HepG2 (cell line): ENCODE data around the gene CTNNBL1. TPM values are rescaled to one million over a fixed set of nuclear protein-coding genes. Genes with fewer than 3 reads are reported as not detected.

Source experiments
- ATAC-seq: fragments of 200-7000 bp; cut with Tn5 transposase; 3 replicates; pipeline ENCODE4 v1.9.1; 2020; ENCODE audit warnings: mild to moderate bottlenecking, moderate library complexity
- BruUV-seq: library from RNA; stranded (reverse); fragments of 400-500 nt; replicated peaks from 2 replicates; lab custom pipeline; 2021; lab: Mats Ljungman, UMichigan
- CTCF ChIA-PET: fragments of 300-600 bp; formaldehyde crosslinking; extraction: SDS; loops from one replicate; lab custom pipeline; 2021; ENCODE audit warnings: low total read pairs, inconsistent platforms, low intra/inter-chr PET ratio; lab: Yijun Ruan, JAX
- POLR2A ChIA-PET: fragments of 350-600 bp; sonication (Branson Sonifier 250); formaldehyde crosslinking; loops from one replicate; lab custom pipeline; 2020; ENCODE audit warnings: antibody characterized with exemption, inconsistent platforms; lab: Yijun Ruan, JAX
- DNase-seq: peaks from one replicate; pipeline ENCODE4 v3.0.0-alpha.2; 2015; ENCODE audit warnings: low spot score
- FAIRE-seq: peaks from 3 replicates; lab custom pipeline; 2011; peaks lifted over from hg19 to GRCh38; lab: Jason Lieb, UNC
- H2AFZ ChIP-seq: one replicate; pipeline ENCODE4 v1.6.1; 2011; ENCODE audit warnings: low read length, inconsistent platforms
- H3K27ac ChIP-seq: fragments of 300-600 bp; 3 replicates; pipeline ENCODE4 v1.8.0; 2011; ENCODE audit warnings: mixed run types, mild to moderate bottlenecking, mixed read lengths, low read length, inconsistent platforms; ENCODE audit not compliant: insufficient read depth; ENCODE audit errors: extremely low read length
- H3K27me3 ChIP-seq, 2 experiments: fragments of 200-600 bp in 1 of 2; 2 replicates in 1 of 2; 3 replicates in 1 of 2; pipeline versions ENCODE4 v1.6.0 to v1.8.0; 2011; ENCODE audit warnings: low read length in 2 of 2, mild to moderate bottlenecking in 2 of 2, moderate library complexity in 2 of 2, inconsistent platforms in 1 of 2; ENCODE audit not compliant: insufficient read depth in 2 of 2, control insufficient read depth in 1 of 2
- H3K36me3 ChIP-seq, 2 experiments: fragments of 200-600 bp in 1 of 2; replicated peaks in 1 of 2; 2 replicates in 1 of 2; 3 replicates in 1 of 2; pipeline versions ENCODE4 v1.5.1 to v1.8.0; 2011; ENCODE audit warnings: low read length in 2 of 2, inconsistent platforms in 1 of 2; ENCODE audit not compliant: insufficient read depth in 2 of 2, control insufficient read depth in 1 of 2
- H3K4me1 ChIP-seq: 2 replicates; pipeline ENCODE4 v1.5.1; 2012; ENCODE audit warnings: low read length, inconsistent platforms; ENCODE audit not compliant: insufficient read depth
- H3K4me2 ChIP-seq: 2 replicates; pipeline ENCODE4 v1.6.0; 2011; ENCODE audit warnings: low read depth, low read length, inconsistent platforms
- H3K4me3 ChIP-seq, 3 experiments: fragments of 200-600 bp in 1 of 3; sonication (generic), shearing (Covaris generic) in 1 of 3; replicated peaks in 1 of 3; 2 replicates each; pipeline ENCODE4 v1.5.1; 2011 to 2016; ENCODE audit warnings: low read length in 3 of 3, inconsistent platforms in 2 of 3, low read depth in 2 of 3, mild to moderate bottlenecking in 2 of 3, control low read depth in 1 of 3, mixed read lengths in 1 of 3; ENCODE audit not compliant: insufficient read depth in 1 of 3
- H3K79me2 ChIP-seq: one replicate; pipeline ENCODE4 v1.6.1; 2011; ENCODE audit warnings: low read length, inconsistent platforms; ENCODE audit not compliant: insufficient read depth
- H3K9ac ChIP-seq: 2 replicates; pipeline ENCODE4 v1.6.0; 2011; ENCODE audit warnings: mild to moderate bottlenecking, low read depth, low read length, inconsistent platforms; ENCODE audit not compliant: insufficient read depth
- H3K9me3 ChIP-seq: 2 replicates; pipeline ENCODE4 v1.5.1; 2012; ENCODE audit warnings: mild to moderate bottlenecking, low read length
- H4K20me1 ChIP-seq: 2 replicates; pipeline ENCODE4 v1.6.0; 2011; ENCODE audit warnings: inconsistent platforms, mild to moderate bottlenecking, low read length, moderate library complexity; ENCODE audit not compliant: insufficient read depth
- ARNT ChIP-seq: fragments of 450-650 bp; IDR thresholded peaks from 2 replicates; pipeline ENCODE4 v1.6.1; 2017
- BATF2 ChIP-seq: sonication (generic); formaldehyde crosslinking; IDR thresholded peaks from 2 replicates; pipeline ENCODE4 v1.8.0; 2022; ENCODE audit warnings: mild to moderate bottlenecking, missing genetic modification reagents, moderate library complexity
- CENPX ChIP-seq: sonication (generic); formaldehyde crosslinking; IDR thresholded peaks from 2 replicates; pipeline ENCODE4 v1.9.0; 2021; ENCODE audit warnings: mild to moderate bottlenecking, missing genetic modification reagents, moderate library complexity
- FOXC1 ChIP-seq: sonication (generic); formaldehyde crosslinking; IDR thresholded peaks from 2 replicates; pipeline ENCODE4 v1.8.0; 2022; ENCODE audit warnings: mild to moderate bottlenecking, missing genetic modification reagents, borderline replicate concordance
- GABPB1 ChIP-seq: IDR thresholded peaks from 2 replicates; pipeline ENCODE4 v1.6.1; 2016; ENCODE audit warnings: mild to moderate bottlenecking, missing genetic modification reagents, moderate library complexity, missing compliant biosample characterization
- NCOA2 ChIP-seq: sonication (generic); formaldehyde crosslinking; IDR thresholded peaks from 2 replicates; pipeline ENCODE4 v1.8.0; 2022; ENCODE audit warnings: inconsistent platforms
- PITX1 ChIP-seq: sonication (generic); formaldehyde crosslinking; IDR thresholded peaks from 2 replicates; pipeline ENCODE4 v1.5.1; 2020; ENCODE audit warnings: mild to moderate bottlenecking, missing genetic modification reagents
- PRDM10 ChIP-seq: sonication (generic); formaldehyde crosslinking; IDR thresholded peaks from 2 replicates; pipeline ENCODE4 v1.4.0; 2020; ENCODE audit warnings: low read depth, missing genetic modification reagents
- RAD51 ChIP-seq: fragments of 450-650 bp; IDR thresholded peaks from 2 replicates; pipeline ENCODE4 v1.6.1; 2016; ENCODE audit warnings: borderline replicate concordance
- TCF7 ChIP-seq: sonication (generic); IDR thresholded peaks from 2 replicates; pipeline ENCODE4 v1.6.1; 2016; ENCODE audit warnings: antibody characterized with exemption, low read depth
- ZGPAT ChIP-seq: IDR thresholded peaks from 2 replicates; pipeline ENCODE4 v1.6.1; 2016; ENCODE audit warnings: mild to moderate bottlenecking
- ZNF234 ChIP-seq: sonication (generic); formaldehyde crosslinking; conservative IDR thresholded peaks from 2 replicates; pipeline ENCODE4 v1.5.1; 2020; ENCODE audit warnings: mild to moderate bottlenecking, missing genetic modification reagents
- ZNF468 ChIP-seq: sonication (generic); formaldehyde crosslinking; IDR thresholded peaks from 2 replicates; pipeline ENCODE4 v1.8.0; 2022; ENCODE audit warnings: mild to moderate bottlenecking, moderate library complexity, missing genetic modification reagents
- ZNF510 ChIP-seq: sonication (generic); formaldehyde crosslinking; IDR thresholded peaks from 2 replicates; pipeline ENCODE4 v1.4.0; 2020; ENCODE audit warnings: low read depth, mild to moderate bottlenecking, missing genetic modification reagents
- ZNF558 ChIP-seq: sonication (generic); formaldehyde crosslinking; IDR thresholded peaks from 2 replicates; pipeline ENCODE4 v1.9.0; 2022; ENCODE audit warnings: mild to moderate bottlenecking, missing genetic modification reagents, borderline replicate concordance
- ZNF770 ChIP-seq: sonication (generic); formaldehyde crosslinking; IDR thresholded peaks from 2 replicates; pipeline ENCODE4 v1.5.0; 2020; ENCODE audit warnings: mild to moderate bottlenecking, missing genetic modification reagents
- ZSCAN29 ChIP-seq: sonication (generic); formaldehyde crosslinking; conservative IDR thresholded peaks from 2 replicates; pipeline ENCODE4 v1.4.0; 2020; ENCODE audit warnings: mild to moderate bottlenecking, missing genetic modification reagents
- WGBS: methylation state at CpG from one replicate; pipeline ENCODE4 v1.1.6; 2017; ENCODE audit warnings: low lambda C conversion rate; 5-methylcytosine and 5-hydroxymethylcytosine counted together
- in situ Hi-C: cut with HindIII; loops from 2 replicates; pipeline ENCODE4 v1.10.0; 2017; ENCODE audit warnings: low pct_unique_long_range_greater_than_20kb; ENCODE audit not compliant: extremely low pct_ligation_motif_present
- intact Hi-C: fragments of 100-400 bp; cut with micrococcal nuclease; formaldehyde crosslinking; loops from one replicate; pipeline ENCODE4 v1.10.0; 2022; ENCODE audit not compliant: unreplicated experiment
- polyA plus RNA-seq, 8 experiments: library from polyadenylated mRNA; depleted of rRNA in 3 of 8; stranded (reverse) in 7 of 8; unstranded in 1 of 8; fragments of >200 nt; fragmentation: Illumina TruSeq in 4 of 8; extraction: Trizol in 4 of 8; gene quantifications; 2 replicates each; pipeline versions ENCODE4 v1.2.1 to v1.2.3, GENCODE V29; 2011 to 2016; ENCODE audit warnings: low read depth in 4 of 8, missing spikeins in 1 of 8, mixed read lengths in 1 of 8; ENCODE audit not compliant: insufficient read depth in 1 of 8
- total RNA-seq, 5 experiments: library from RNA; depleted of rRNA; stranded (reverse); fragments of >200 nt; fragmentation: Illumina TruSeq; extraction: Trizol; gene quantifications; 2 replicates each; pipeline ENCODE4 v1.2.3, GENCODE V29; 2016; ENCODE audit warnings: low read depth in 1 of 5

The CTNNBL1 gene
- total and polyA plus RNA-seq, 2 of the 13 experiments (the other 11 are each of a cell fraction or from before 2014, with no cell fraction given) = 49.3 to 94.6 TPM

GRCh38 chr20:37745553-37745952, 51.7 kb downstream of the CTNNBL1 start:
- no peak for FAIRE-seq
- BruUV-seq = no TSS peak

More at GRCh38 chr20:37745553-37745952, 51.7 kb downstream of the CTNNBL1 start:
- Histone ChIP-seq H3K79me2 (no peaks in the 10 kb centered on the region), H3K9ac (no peak overlapping the region), H3K4me1 (peaks cover 15% of the 10 kb centered on the region), H3K4me2 (no peak overlapping the region), H3K36me3 (peaks cover 8 to 35% of the 10 kb centered on the region in 2 experiments; a peak in 3 of 5 replicates), H4K20me1 (no peaks in the 10 kb centered on the region), H3K27me3 (no peaks in the 10 kb centered on the region), H3K4me3 (no peak overlapping the region), H2AFZ (no peak overlapping the region), H3K9me3 (no peaks in the 10 kb centered on the region), H3K27ac (no peak overlapping the region)
- no peak for DNase-seq
- ChIA-PET POLR2A (no interaction called here), CTCF (no interaction called here)
- 95% methylated on average over 3 of the region's 3 CpGs for WGBS
- no peak for ATAC-seq
- TF ChIP-seq ZSCAN29 (CRISPR knock-in tag) (no peak), ZNF234 (no peak), TCF7 (no peak), PRDM10 (no peak), ZNF770 (CRISPR knock-in tag) (no peak), ZNF468 (CRISPR knock-in tag) (no peak), RAD51 (no peak), BATF2 (CRISPR knock-in tag) (no peak), ZNF558 (CRISPR knock-in tag) (no peak), ZNF510 (CRISPR knock-in tag) (no peak), GABPB1 (CRISPR knock-in tag) (no peak), CENPX (CRISPR knock-in tag) (no peak), PITX1 (CRISPR knock-in tag) (no peak), ZGPAT (CRISPR knock-in tag) (no peak), NCOA2 (CRISPR knock-in tag) (no peak), FOXC1 (CRISPR knock-in tag) (no peak), ARNT (no peak)
- in situ Hi-C loops = no loop called here
- intact Hi-C loops = no loop called here
